Measurements from ENCODE around the gene PIN4.

Gene PIN4

GRCh38 chrX:72181178-72182125, at the start of gene PIN4:
TSS of gene PIN4 (plus strand) at chrX:72181757. CDS start at chrX:72181786, 29 bp downstream.
- peak within 1 kb of the TSS; percentile 86 for H3K27ac ChIP-seq
- TF ChIP-seq CTCF (conservative IDR thresholded peaks at IDR 0.05) = no peak

GRCh38 chrX:72132456-72132855, 49.1 kb upstream of the PIN4 start:
- peak overlapping the region; percentile 51; the same call in 1 of the 2 replicates for H3K27ac ChIP-seq
- TF ChIP-seq CTCF (conservative IDR thresholded peaks at IDR 0.05) = no peak

GRCh38 chrX:72133851-72134546, 47.6 kb upstream of the PIN4 start:
- no peak for TF ChIP-seq CTCF (conservative IDR thresholded peaks at IDR 0.05)
- no peak overlapping the region for H3K27ac ChIP-seq

GRCh38 chrX:72137846-72138495, 43.6 kb upstream of the PIN4 start:
- no peak overlapping the region for H3K27ac ChIP-seq
- no peak for TF ChIP-seq CTCF (conservative IDR thresholded peaks at IDR 0.05)

- TF ChIP-seq CTCF (conservative IDR thresholded peaks at IDR 0.05) = no peak
- H3K27ac ChIP-seq = no peak overlapping the region
Observed at GRCh38 chrX:72139538-72139937, 42.0 kb upstream of the PIN4 start.

GRCh38 chrX:72141372-72142004, 40.1 kb upstream of the PIN4 start:
- TF ChIP-seq CTCF (conservative IDR thresholded peaks at IDR 0.05) = no peak

More at GRCh38 chrX:72141372-72142004, 40.1 kb upstream of the PIN4 start:
- no peak overlapping the region for H3K27ac ChIP-seq
